SK-N-SH treated with all-trans-retinoic acid at 6 μM for 48 hours (cell line): ENCODE measurements around the gene TAAR1.

Source experiments
- ATAC-seq: fragments of 200-7000 bp; cut with Tn5 transposase; 3 replicates; pipeline ENCODE4 v1.9.1; 2020; ENCODE audit warnings: mild to moderate bottlenecking, moderate library complexity
- ARNTL ChIP-seq: fragments of 450-650 bp; formaldehyde crosslinking; IDR thresholded peaks from 2 replicates; pipeline ENCODE4 v1.5.0; 2020; ENCODE audit warnings: low read depth, mild to moderate bottlenecking, moderate library complexity, borderline replicate concordance
- BACH2 ChIP-seq: fragments of 250-450 bp; sonication (Bioruptor Pico); IDR thresholded peaks from 2 replicates; pipeline ENCODE4 v1.9.0; 2021; ENCODE audit warnings: mild to moderate bottlenecking, borderline replicate concordance
- CREB5 ChIP-seq: fragments of 250-450 bp; sonication (Bioruptor Pico); IDR thresholded peaks from 2 replicates; pipeline ENCODE4 v1.5.1; 2020; ENCODE audit warnings: low read depth, mild to moderate bottlenecking, moderate library complexity
- CSDC2 ChIP-seq: fragments of 250-450 bp; sonication (Bioruptor Pico); IDR thresholded peaks from 2 replicates; pipeline ENCODE4 v1.5.0; 2020; ENCODE audit warnings: mild to moderate bottlenecking, moderate library complexity
- ESRRG ChIP-seq: fragments of 250-450 bp; sonication (Bioruptor Pico); IDR thresholded peaks from 2 replicates; pipeline ENCODE4 v1.6.1; 2021; ENCODE audit warnings: mild to moderate bottlenecking
- GLIS3 ChIP-seq: fragments of 250-450 bp; sonication (Bioruptor Pico); IDR thresholded peaks from 2 replicates; pipeline ENCODE4 v1.5.0; 2020; ENCODE audit warnings: mild to moderate bottlenecking, moderate library complexity
- ISL1 ChIP-seq: fragments of 250-450 bp; sonication (Bioruptor Pico); IDR thresholded peaks from 2 replicates; pipeline ENCODE4 v2.1.2; 2022; ENCODE audit warnings: mild to moderate bottlenecking, moderate library complexity
- OSR1 ChIP-seq: fragments of 250-450 bp; sonication (Bioruptor Pico); IDR thresholded peaks from 2 replicates; pipeline ENCODE4 v1.8.0; 2022; ENCODE audit warnings: moderate library complexity, mild to moderate bottlenecking, inconsistent platforms
- PATZ1 ChIP-seq: fragments of 250-450 bp; sonication (Bioruptor Pico); IDR thresholded peaks from 2 replicates; pipeline ENCODE4 v1.8.0; 2020; ENCODE audit warnings: mild to moderate bottlenecking, moderate library complexity, borderline replicate concordance
- POU6F1 ChIP-seq: fragments of 250-450 bp; sonication (Bioruptor Pico); IDR thresholded peaks from 2 replicates; pipeline ENCODE4 v1.8.0; 2021; ENCODE audit warnings: low read depth, mild to moderate bottlenecking, moderate library complexity, borderline replicate concordance
- RARB ChIP-seq: fragments of 250-450 bp; sonication (Bioruptor Pico); IDR thresholded peaks from 2 replicates; pipeline ENCODE4 v1.8.0; 2021; ENCODE audit warnings: mild to moderate bottlenecking, moderate library complexity
- SNAI2 ChIP-seq: fragments of 250-450 bp; sonication (Bioruptor Pico); IDR thresholded peaks from 2 replicates; pipeline ENCODE4 v1.5.0; 2020; ENCODE audit warnings: mild to moderate bottlenecking, moderate library complexity
- TCF4 ChIP-seq: fragments of 250-450 bp; sonication (Bioruptor Pico); IDR thresholded peaks from 2 replicates; pipeline ENCODE4 v1.8.0; 2021; ENCODE audit warnings: mild to moderate bottlenecking, moderate library complexity, borderline replicate concordance
- TSHZ2 ChIP-seq: fragments of 250-450 bp; sonication (Bioruptor Pico); IDR thresholded peaks from 2 replicates; pipeline ENCODE4 v1.5.0; 2020; ENCODE audit warnings: mild to moderate bottlenecking, moderate library complexity
- ZC3H10 ChIP-seq: fragments of 250-450 bp; sonication (Bioruptor Pico); IDR thresholded peaks from 2 replicates; pipeline ENCODE4 v1.5.1; 2021; ENCODE audit warnings: mild to moderate bottlenecking, moderate library complexity
- ZFP3 ChIP-seq: fragments of 250-450 bp; sonication (Bioruptor Pico); IDR thresholded peaks from 2 replicates; pipeline ENCODE4 v1.5.0; 2020; ENCODE audit warnings: mild to moderate bottlenecking, moderate library complexity
- ZFP30 ChIP-seq: fragments of 450-650 bp; formaldehyde crosslinking; IDR thresholded peaks from 2 replicates; pipeline ENCODE4 v1.5.0; 2022; ENCODE audit warnings: mild to moderate bottlenecking, moderate library complexity
- ZNF565 ChIP-seq: fragments of 450-650 bp; formaldehyde crosslinking; conservative IDR thresholded peaks from 2 replicates; pipeline ENCODE4 v1.5.0; 2020; ENCODE audit warnings: low read depth, mild to moderate bottlenecking, moderate library complexity
- ZNF8 ChIP-seq: fragments of 450-650 bp; formaldehyde crosslinking; IDR thresholded peaks from 2 replicates; pipeline ENCODE4 v1.5.0; 2020; ENCODE audit warnings: mild to moderate bottlenecking, moderate library complexity
- TF ChIP-seq, protein P1 (sequence below): fragments of 250-450 bp; sonication (Bioruptor Pico); IDR thresholded peaks from 2 replicates; pipeline ENCODE4 v1.5.1; 2021; ENCODE audit warnings: mild to moderate bottlenecking, moderate library complexity

TAAR1 gene

GRCh38 chr6:132612449-132613108 lies 46.4 kb downstream of the TAAR1 start:
- no peak for ATAC-seq
- no peak for TF ChIP-seq OSR1
- TF ChIP-seq POU6F1 (CRISPR knock-in tag) = no peak
- no peak for TF ChIP-seq SNAI2 (CRISPR knock-in tag)
- TF ChIP-seq ZNF8 = no peak

DNA sequence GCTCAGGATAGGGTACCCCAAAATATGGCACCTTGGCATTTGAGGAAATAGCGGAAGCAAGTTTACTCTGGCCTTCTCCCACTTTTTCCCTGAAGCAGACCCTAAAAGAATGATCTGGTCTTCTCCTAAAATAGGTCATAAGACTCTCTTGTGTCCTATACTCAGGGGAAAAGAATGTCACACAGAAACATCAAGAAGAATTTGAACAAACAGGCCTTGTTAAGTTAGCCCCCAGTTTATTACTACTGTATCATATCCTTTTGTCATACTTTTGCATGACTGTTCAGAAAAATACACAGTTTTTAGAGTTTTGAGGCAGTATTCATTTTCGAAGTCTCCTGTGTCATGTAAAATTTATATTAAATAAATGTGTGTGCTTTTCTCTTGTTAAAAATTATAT lies 47.4 kb downstream of the TAAR1 start:
- TF ChIP-seq ZC3H10 (CRISPR knock-in tag) (no peak), SNAI2 (CRISPR knock-in tag) (no peak), CREB5 (CRISPR knock-in tag) (no peak), GLIS3 (CRISPR knock-in tag) (no peak), RARB (CRISPR knock-in tag) (no peak)
- TF ChIP-seq, protein P1, sequence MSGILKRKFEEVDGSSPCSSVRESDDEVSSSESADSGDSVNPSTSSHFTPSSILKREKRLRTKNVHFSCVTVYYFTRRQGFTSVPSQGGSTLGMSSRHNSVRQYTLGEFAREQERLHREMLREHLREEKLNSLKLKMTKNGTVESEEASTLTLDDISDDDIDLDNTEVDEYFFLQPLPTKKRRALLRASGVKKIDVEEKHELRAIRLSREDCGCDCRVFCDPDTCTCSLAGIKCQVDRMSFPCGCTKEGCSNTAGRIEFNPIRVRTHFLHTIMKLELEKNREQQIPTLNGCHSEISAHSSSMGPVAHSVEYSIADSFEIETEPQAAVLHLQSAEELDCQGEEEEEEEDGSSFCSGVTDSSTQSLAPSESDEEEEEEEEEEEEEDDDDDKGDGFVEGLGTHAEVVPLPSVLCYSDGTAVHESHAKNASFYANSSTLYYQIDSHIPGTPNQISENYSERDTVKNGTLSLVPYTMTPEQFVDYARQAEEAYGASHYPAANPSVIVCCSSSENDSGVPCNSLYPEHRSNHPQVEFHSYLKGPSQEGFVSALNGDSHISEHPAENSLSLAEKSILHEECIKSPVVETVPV (CRISPR knock-in tag) = no peak
- no peak for ATAC-seq

GRCh38 chr6:132607544-132608233 lies 51.3 kb downstream of the TAAR1 start:
- ATAC-seq = no peak

More at GRCh38 chr6:132607544-132608233, 51.3 kb downstream of the TAAR1 start:
- TF ChIP-seq ZFP3 (CRISPR knock-in tag) (no peak), ZNF565 (CRISPR knock-in tag) (no peak), TSHZ2 (CRISPR knock-in tag) (no peak), SNAI2 (CRISPR knock-in tag) (no peak), ZC3H10 (CRISPR knock-in tag) (no peak), ESRRG (CRISPR knock-in tag) (no peak), BACH2 (CRISPR knock-in tag) (no peak), ARNTL (CRISPR knock-in tag) (no peak), ISL1 (CRISPR knock-in tag) (no peak), ZFP30 (no peak), RARB (CRISPR knock-in tag) (no peak), TCF4 (CRISPR knock-in tag) (no peak), CREB5 (CRISPR knock-in tag) (no peak), POU6F1 (CRISPR knock-in tag) (no peak), PATZ1 (CRISPR knock-in tag) (no peak), OSR1 (no peak), CSDC2 (CRISPR knock-in tag) (no peak)
- TF ChIP-seq, protein P1 (CRISPR knock-in tag) = no peak
